B cell (primary cell): ENCODE results near the gene MAB21L4. TPM values are rescaled to one million over a fixed set of nuclear protein-coding genes. Genes with fewer than 3 reads are reported as not detected.

Experiments used
- ATAC-seq: fragments of 200-7000 bp; cut with Tn5 transposase; one replicate; pipeline ENCODE4 v1.10.0; 2021; ENCODE audit warnings: low read depth, mild to moderate bottlenecking, moderate number of reproducible peaks, moderate library complexity
- CTCF ChIA-PET: fragments of 350-600 bp; sonication (Branson Sonifier 250); formaldehyde crosslinking; loops from one replicate; lab custom pipeline; 2021; ENCODE audit warnings: antibody characterized with exemption, inconsistent platforms; lab: Charles Lee
- POLR2A ChIA-PET: fragments of 350-600 bp; sonication (Branson Sonifier 250); formaldehyde crosslinking; loops from one replicate; lab custom pipeline; 2021; ENCODE audit warnings: antibody characterized with exemption; lab: Charles Lee
- DNase-seq: peaks from one replicate; pipeline ENCODE4 v3.0.0; 2013
- H2AFZ ChIP-seq: 2 replicates; pipeline ENCODE4 v1.6.1; 2012; ENCODE audit warnings: mild to moderate bottlenecking, low read depth, low read length; ENCODE audit not compliant: insufficient read depth, poor library complexity, severe bottlenecking
- H3K27ac ChIP-seq, 2 donors: 1 replicate in 1 of 2; 2 replicates in 1 of 2; pipeline ENCODE4 v1.5.1; 2012 to 2013; ENCODE audit warnings: low read length in 2 of 2, mild to moderate bottlenecking in 2 of 2, moderate library complexity in 1 of 2
- H3K27me3 ChIP-seq, 4 experiments: fragments of 200-600 bp in 1 of 4; sonication (generic) in 1 of 4; replicated peaks in 1 of 4; 1 replicate in 2 of 4; 2 replicates in 2 of 4; pipeline versions ENCODE4 v1.6.1 to v1.7.0; 2013 to 2016; ENCODE audit warnings: low read length in 3 of 4, mild to moderate bottlenecking in 2 of 4, mixed read lengths in 1 of 4, moderate library complexity in 1 of 4; ENCODE audit not compliant: insufficient read depth in 4 of 4, control insufficient read depth in 3 of 4; ENCODE audit errors: control extremely low read depth in 1 of 4
- H3K36me3 ChIP-seq, 2 experiments: replicated peaks in 1 of 2; 1 replicate in 1 of 2; 2 replicates in 1 of 2; pipeline versions ENCODE4 v1.6.1 to v1.7.1; 2013; ENCODE audit warnings: low read length in 1 of 2; ENCODE audit not compliant: insufficient read depth in 2 of 2, control insufficient read depth in 1 of 2; ENCODE audit errors: control extremely low read depth in 1 of 2, extremely low read depth in 1 of 2
- H3K4me1 ChIP-seq, 2 donors: fragments of 200-600 bp in 1 of 2; sonication (generic) in 1 of 2; 1 replicate in 1 of 2; 2 replicates in 1 of 2; pipeline versions ENCODE4 v1.5.1 to v1.6.1; 2013 to 2017; ENCODE audit warnings: low read length in 2 of 2; ENCODE audit not compliant: control insufficient read depth in 2 of 2, insufficient read depth in 2 of 2
- H3K4me2 ChIP-seq: replicated peaks from 2 replicates; pipeline ENCODE3; 2012; ENCODE audit warnings: mild to moderate bottlenecking, low read depth, low read length; ENCODE audit not compliant: poor library complexity, severe bottlenecking
- H3K4me3 ChIP-seq, 5 experiments: fragments of 200-600 bp in 1 of 5; sonication (generic) in 1 of 5; 1 replicate in 3 of 5; 2 replicates in 2 of 5; pipeline versions ENCODE4 v1.5.1 to v1.7.0; 2011 to 2016; ENCODE audit warnings: low read length in 4 of 5, mild to moderate bottlenecking in 4 of 5, low read depth in 2 of 5, control low read depth in 1 of 5, moderate library complexity in 1 of 5; ENCODE audit not compliant: insufficient read depth in 1 of 5; ENCODE audit errors: control extremely low read depth in 1 of 5, extremely low read depth in 1 of 5
- H3K79me2 ChIP-seq: fragments of 200-600 bp; sonication (generic); one replicate; pipeline ENCODE4 v1.6.0; 2016; ENCODE audit warnings: low read length; ENCODE audit not compliant: control insufficient read depth, insufficient read depth
- H3K9ac ChIP-seq: fragments of 200-600 bp; sonication (generic); 2 replicates; pipeline ENCODE4 v1.6.1; 2017; ENCODE audit warnings: mild to moderate bottlenecking, low read length, moderate library complexity
- H3K9me3 ChIP-seq, 3 donors: one replicate each; pipeline versions ENCODE4 v1.6.1 to v1.7.1; 2013; ENCODE audit warnings: low read length in 2 of 3; ENCODE audit not compliant: control insufficient read depth in 2 of 3, insufficient read depth in 1 of 3; ENCODE audit errors: control extremely low read depth in 1 of 3
- H4K20me1 ChIP-seq: 2 replicates; pipeline ENCODE4 v1.6.0; 2012; ENCODE audit warnings: mild to moderate bottlenecking, low read length; ENCODE audit not compliant: insufficient read depth, control insufficient read depth, poor library complexity, severe bottlenecking
- H3K27ac Mint-ChIP-seq: one replicate; pipeline ENCODE4 v1.8.0; 2021; ENCODE audit warnings: mixed read lengths
- H3K27me3 Mint-ChIP-seq: one replicate; pipeline ENCODE4 v1.8.0; 2021; ENCODE audit warnings: mixed read lengths
- H3K4me1 Mint-ChIP-seq: one replicate; pipeline ENCODE4 v1.8.0; 2021; ENCODE audit warnings: mixed read lengths
- H3K4me3 Mint-ChIP-seq: one replicate; pipeline ENCODE4 v1.8.0; 2021; ENCODE audit warnings: mixed read lengths
- H3K9me3 Mint-ChIP-seq: one replicate; pipeline ENCODE4 v1.8.0; 2022; ENCODE audit warnings: mixed read lengths; ENCODE audit not compliant: insufficient read depth
- EZH2 ChIP-seq: IDR thresholded peaks from 2 replicates; pipeline ENCODE4 v1.6.1; 2012; ENCODE audit warnings: borderline replicate concordance, low read depth, mild to moderate bottlenecking, moderate library complexity, low read length; ENCODE audit not compliant: insufficient read depth, poor library complexity, severe bottlenecking
- WGBS: methylation state at CpG from one replicate; pipeline ENCODE4 v1.1.5; 2013; ENCODE audit warnings: missing lambda C conversion rate; ENCODE audit not compliant: insufficient coverage; 5-methylcytosine and 5-hydroxymethylcytosine counted together
- intact Hi-C: fragments of 100-400 bp; cut with micrococcal nuclease; formaldehyde crosslinking; loops from one replicate; pipeline ENCODE4 v1.10.0; 2022
- polyA plus RNA-seq: library from polyadenylated mRNA; depleted of rRNA; stranded (reverse); fragments of >200 nt; gene quantifications from 2 replicates; pipeline ENCODE4 v1.2.3, GENCODE V29; 2012
- total RNA-seq, 2 donors: library from RNA; stranded (reverse); fragments of 120-200 nt in 1 of 2; gene quantifications; 1 replicate in 1 of 2; 2 replicates in 1 of 2; pipeline versions ENCODE4 v1.2.3 to v1.2.4, GENCODE V29; 2013 to 2022
- TF ChIP-seq, protein P1 (sequence below): fragments of 200-600 bp; IDR thresholded peaks from one replicate; pipeline ENCODE4 v1.8.0; 2022; ENCODE audit warnings: antibody characterized with exemption, mild to moderate bottlenecking

MAB21L4 gene
- total and polyA plus RNA-seq, 2 donors (not counting 1 experiment from before 2014, with no cell fraction given): not detected

DNA sequence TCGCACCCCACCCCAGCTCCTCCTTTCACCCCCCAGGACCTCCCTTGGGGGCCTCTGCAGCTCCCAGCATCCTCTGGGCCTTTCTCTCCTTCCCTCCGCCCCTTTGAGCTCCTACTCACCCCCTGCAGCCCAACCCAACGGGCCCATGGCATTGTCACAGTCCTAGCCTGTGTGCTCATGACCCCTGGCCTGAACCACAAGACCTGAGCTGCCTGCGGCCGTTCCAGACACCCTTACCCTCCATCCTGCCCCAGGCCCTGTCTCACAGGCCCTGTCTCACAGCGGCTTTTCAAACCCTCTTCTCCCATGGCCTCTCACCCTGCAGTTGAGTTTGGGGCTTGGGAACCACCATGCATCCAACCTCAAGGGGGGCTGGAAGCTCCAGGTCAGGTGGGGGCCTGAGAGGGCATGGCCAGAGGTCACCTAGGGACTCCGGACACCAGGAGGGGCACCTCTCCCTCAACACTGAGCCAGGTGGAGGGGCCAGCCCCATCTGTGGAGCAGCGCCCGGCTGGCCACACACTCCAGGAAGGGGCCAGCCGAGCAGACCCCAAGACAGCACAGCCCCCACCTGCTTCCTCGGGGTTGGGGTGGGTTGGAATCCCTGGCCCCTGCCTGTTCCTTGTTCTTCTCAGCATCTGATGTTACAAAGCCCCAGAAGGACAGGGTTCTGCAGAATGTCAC lies 6.9 kb downstream of the MAB21L4 start:
- H3K79me2 ChIP-seq: no peaks in the 10 kb centered on the region
- no peak overlapping the region for H3K27ac Mint-ChIP-seq
- peaks cover 5% of the 10 kb centered on the region for H3K27me3 Mint-ChIP-seq
- H3K4me2 ChIP-seq: no peak overlapping the region
- H3K27me3 ChIP-seq: peaks cover 0 to 7% (median 0%) of the 10 kb centered on the region in 4 experiments
- intact Hi-C loops: no loop called here
- DNase-seq (no peak), ATAC-seq (no peak)
- H3K4me1 Mint-ChIP-seq: peaks cover 2% of the 10 kb centered on the region
- H3K4me1 ChIP-seq: peaks cover 0 to 8% of the 10 kb centered on the region in 2 donors
- TF ChIP-seq, protein P1, sequence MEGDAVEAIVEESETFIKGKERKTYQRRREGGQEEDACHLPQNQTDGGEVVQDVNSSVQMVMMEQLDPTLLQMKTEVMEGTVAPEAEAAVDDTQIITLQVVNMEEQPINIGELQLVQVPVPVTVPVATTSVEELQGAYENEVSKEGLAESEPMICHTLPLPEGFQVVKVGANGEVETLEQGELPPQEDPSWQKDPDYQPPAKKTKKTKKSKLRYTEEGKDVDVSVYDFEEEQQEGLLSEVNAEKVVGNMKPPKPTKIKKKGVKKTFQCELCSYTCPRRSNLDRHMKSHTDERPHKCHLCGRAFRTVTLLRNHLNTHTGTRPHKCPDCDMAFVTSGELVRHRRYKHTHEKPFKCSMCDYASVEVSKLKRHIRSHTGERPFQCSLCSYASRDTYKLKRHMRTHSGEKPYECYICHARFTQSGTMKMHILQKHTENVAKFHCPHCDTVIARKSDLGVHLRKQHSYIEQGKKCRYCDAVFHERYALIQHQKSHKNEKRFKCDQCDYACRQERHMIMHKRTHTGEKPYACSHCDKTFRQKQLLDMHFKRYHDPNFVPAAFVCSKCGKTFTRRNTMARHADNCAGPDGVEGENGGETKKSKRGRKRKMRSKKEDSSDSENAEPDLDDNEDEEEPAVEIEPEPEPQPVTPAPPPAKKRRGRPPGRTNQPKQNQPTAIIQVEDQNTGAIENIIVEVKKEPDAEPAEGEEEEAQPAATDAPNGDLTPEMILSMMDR: no peak
- TF ChIP-seq EZH2: no peak
- ChIA-PET POLR2A (no interaction called here), CTCF (no interaction called here)
- H3K27ac ChIP-seq: no peak overlapping the region
- H2AFZ ChIP-seq: no peak overlapping the region
- no peaks in the 10 kb centered on the region for H3K36me3 ChIP-seq
- no peak overlapping the region for H3K9ac ChIP-seq
- H3K4me3 ChIP-seq: no peak overlapping the region
- no peaks in the 10 kb centered on the region for H4K20me1 ChIP-seq
- H3K9me3 ChIP-seq: peaks cover 0 to 6% (median 0%) of the 10 kb centered on the region in 3 donors
- no peaks in the 10 kb centered on the region for H3K9me3 Mint-ChIP-seq
- 90% methylated on average over 10 of the region's 11 CpGs for WGBS
- H3K4me3 Mint-ChIP-seq: no peak overlapping the region

DNA sequence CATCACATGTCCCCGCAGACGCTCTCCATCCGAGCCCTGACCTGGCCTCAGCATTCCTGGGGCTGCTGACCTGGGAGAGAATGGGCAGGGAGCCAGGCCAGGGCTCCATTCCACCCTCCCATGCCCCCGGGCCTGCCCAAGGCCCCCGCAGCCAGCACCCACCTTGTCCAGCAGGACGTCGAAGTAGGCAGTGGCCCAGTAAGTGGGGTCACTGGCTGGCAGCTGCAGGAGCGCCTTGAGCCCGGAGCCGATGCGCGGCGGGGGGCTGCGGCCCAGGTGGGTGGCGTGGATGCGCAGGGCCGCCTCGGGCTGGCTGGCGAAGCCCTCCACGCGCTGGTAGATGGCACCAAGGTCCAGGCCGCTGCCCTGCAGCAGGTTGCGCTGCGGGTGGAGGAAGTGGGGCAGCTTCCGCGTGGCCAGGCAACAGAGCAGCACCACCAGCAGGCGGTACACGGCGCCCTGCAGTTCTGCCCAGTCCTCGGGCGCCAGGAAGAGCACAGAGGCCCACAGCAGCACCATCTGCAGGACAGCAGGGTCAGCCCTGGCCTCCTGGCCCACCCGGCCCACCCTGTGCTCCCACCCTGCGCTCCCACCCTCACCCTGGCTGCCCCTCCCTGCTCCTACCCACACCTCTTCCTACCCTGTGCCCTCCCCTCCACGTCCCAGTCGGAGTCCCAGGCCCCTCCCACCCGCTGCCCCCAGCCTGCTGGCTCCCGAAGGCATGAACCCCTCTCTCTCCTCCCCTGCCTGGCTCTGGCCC lies 7.6 kb downstream of the MAB21L4 start:
- 92% methylated on average over 35 of the region's 37 CpGs for WGBS
- H3K27ac Mint-ChIP-seq: no peak overlapping the region
- peaks cover 2% of the 10 kb centered on the region for H3K4me1 Mint-ChIP-seq
- CTCF ChIA-PET: no interaction called here
- Histone ChIP-seq H4K20me1 (no peaks in the 10 kb centered on the region), H3K4me3 (no peak overlapping the region), H3K4me1 (peaks cover 0 to 2% of the 10 kb centered on the region in 2 donors), H3K27me3 (peaks cover 0 to 8% (median 0%) of the 10 kb centered on the region in 4 experiments), H3K9ac (no peak overlapping the region), H3K9me3 (peaks cover 0 to 6% (median 0%) of the 10 kb centered on the region in 3 donors), H3K4me2 (no peak overlapping the region), H3K27ac (no peak overlapping the region), H2AFZ (no peak overlapping the region), H3K36me3 (no peaks in the 10 kb centered on the region), H3K79me2 (no peaks in the 10 kb centered on the region)
- POLR2A ChIA-PET: no interaction called here
- no peaks in the 10 kb centered on the region for H3K9me3 Mint-ChIP-seq
- TF ChIP-seq, protein P1: no peak
- TF ChIP-seq EZH2: no peak
- DNase-seq (no peak), ATAC-seq (no peak)
- no peak overlapping the region for H3K4me3 Mint-ChIP-seq
- peaks cover 8% of the 10 kb centered on the region for H3K27me3 Mint-ChIP-seq
- intact Hi-C loops: no loop called here
